Spinal cord (tissue), 10 donors: ENCODE measurements around the gene OAS1. TPM values are rescaled to one million over a fixed set of nuclear protein-coding genes. Genes with fewer than 3 reads are reported as not detected.
A peak's percentile ranks its signal among the peaks of the same experiment; 100 is the strongest.

Experiments
- DNase-seq, 6 donors: peaks; one replicate each; pipeline versions ENCODE4 v3.0.0 to v3.0.0-alpha.2; 2013 to 2015; ENCODE audit warnings: low spot score in 6 of 6, low read depth in 4 of 6
- H3K27ac ChIP-seq: one replicate; pipeline ENCODE4 v1.5.1; 2013; ENCODE audit warnings: low read depth, low read length, control low read depth
- H3K27me3 ChIP-seq: one replicate; pipeline ENCODE4 v1.6.1; 2013; ENCODE audit warnings: low read length; ENCODE audit not compliant: control insufficient read depth, insufficient read depth
- H3K36me3 ChIP-seq: one replicate; pipeline ENCODE4 v1.6.1; 2013; ENCODE audit warnings: low read length; ENCODE audit not compliant: control insufficient read depth, insufficient read depth
- H3K4me1 ChIP-seq: one replicate; pipeline ENCODE4 v1.6.1; 2013; ENCODE audit warnings: low read length; ENCODE audit not compliant: control insufficient read depth, insufficient read depth
- H3K4me3 ChIP-seq: one replicate; pipeline ENCODE4 v1.5.1; 2013; ENCODE audit warnings: low read depth, low read length, control low read depth
- H3K9me3 ChIP-seq: one replicate; pipeline ENCODE4 v1.6.1; 2013; ENCODE audit warnings: low read length; ENCODE audit not compliant: control insufficient read depth, insufficient read depth
- WGBS: methylation state at CpG from one replicate; pipeline ENCODE4 v1.1.5; 2013; ENCODE audit warnings: missing lambda C conversion rate; ENCODE audit not compliant: insufficient coverage; 5-methylcytosine and 5-hydroxymethylcytosine counted together
- polyA plus RNA-seq, 2 donors: library from polyadenylated mRNA; unstranded; fragments of 120-200 nt; gene quantifications; one replicate each; pipeline ENCODE4 v1.2.1, GENCODE V29; 2013; ENCODE audit not compliant: insufficient read length in 2 of 2
- total RNA-seq, 2 donors: library from RNA; depleted of rRNA in 1 of 2; stranded (reverse); fragments of 120-200 nt in 1 of 2; fragments of >200 nt in 1 of 2; gene quantifications; one replicate each; pipeline versions ENCODE4 v1.2.3 to v1.2.4, GENCODE V29; 2013 to 2014
- donor health status: healthy.

The OAS1 gene
- total and polyA plus RNA-seq, 4 donors, result 5.3 to 14.5 (median 10.0) TPM

- Histone ChIP-seq H3K4me3 (no peak overlapping the region), H3K27me3 (no peaks in the 10 kb centered on the region), H3K9me3 (no peaks in the 10 kb centered on the region), H3K36me3 (peaks cover 4% of the 10 kb centered on the region), H3K27ac (no peak overlapping the region), H3K4me1 (peaks cover 7% of the 10 kb centered on the region)
- WGBS, result 98% methylated on average over 4 of the region's 4 CpGs
- DNase-seq, result no peak
Observed at GRCh38 chr12:112961536-112961935, 54.8 kb downstream of the OAS1 start.

DNA sequence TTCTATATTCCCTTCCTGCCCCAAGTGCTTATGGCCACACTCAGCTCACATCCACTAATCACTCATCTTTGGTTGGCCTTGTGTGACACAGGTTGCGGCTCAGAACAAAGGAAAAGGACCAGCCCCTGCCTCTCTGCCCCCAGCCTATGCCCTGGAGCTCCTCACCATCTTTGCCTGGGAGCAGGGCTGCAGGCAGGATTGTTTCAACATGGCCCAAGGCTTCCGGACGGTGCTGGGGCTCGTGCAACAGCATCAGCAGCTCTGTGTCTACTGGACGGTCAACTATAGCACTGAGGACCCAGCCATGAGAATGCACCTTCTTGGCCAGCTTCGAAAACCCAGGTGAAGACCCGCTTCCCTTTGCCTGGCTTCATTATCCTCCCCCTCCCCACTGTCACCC, 55.8 kb downstream of the OAS1 start:
- H3K4me1 ChIP-seq, result peaks cover 7% of the 10 kb centered on the region
- no peaks in the 10 kb centered on the region for H3K27me3 ChIP-seq
- WGBS, result 99% methylated on average over 5 of the region's 7 CpGs
- H3K9me3 ChIP-seq, result no peaks in the 10 kb centered on the region
- DNase-seq, result no peak
- H3K4me3 ChIP-seq, result no peak overlapping the region
- no peak overlapping the region for H3K27ac ChIP-seq
- peaks cover 4% of the 10 kb centered on the region for H3K36me3 ChIP-seq

DNA sequence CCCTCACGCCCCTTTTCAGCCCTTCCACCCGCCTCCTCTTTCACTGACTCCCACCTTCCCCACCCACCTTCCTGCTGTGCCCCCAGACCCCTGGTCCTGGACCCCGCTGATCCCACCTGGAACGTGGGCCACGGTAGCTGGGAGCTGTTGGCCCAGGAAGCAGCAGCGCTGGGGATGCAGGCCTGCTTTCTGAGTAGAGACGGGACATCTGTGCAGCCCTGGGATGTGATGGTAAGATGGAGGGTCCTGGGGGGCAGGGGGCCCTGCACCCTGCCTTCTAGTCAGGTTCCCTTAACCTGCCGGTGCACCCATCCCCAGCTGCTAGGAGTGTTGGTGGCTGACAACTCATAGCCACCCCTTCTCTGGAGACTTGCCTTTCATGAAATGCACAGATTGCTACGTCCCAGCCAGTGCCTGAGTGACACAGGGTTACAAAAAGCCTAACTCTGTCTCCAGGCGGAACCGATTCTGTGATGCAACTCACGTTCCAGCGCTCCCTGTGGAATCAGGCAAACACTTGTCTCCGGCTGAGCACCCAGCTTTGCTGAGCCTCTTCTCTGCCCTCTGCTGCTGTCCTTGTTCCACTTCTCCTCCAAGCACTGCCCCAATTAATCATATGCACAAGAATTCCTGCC, 56.6 kb downstream of the OAS1 start:
- H3K9me3 ChIP-seq, result no peaks in the 10 kb centered on the region
- no peak overlapping the region for H3K4me3 ChIP-seq

GRCh38 chr12:112964067-112964670, 57.4 kb downstream of the OAS1 start:
- Histone ChIP-seq H3K4me1 (peaks cover 7% of the 10 kb centered on the region), H3K36me3 (peaks cover 4% of the 10 kb centered on the region), H3K4me3 (no peak overlapping the region), H3K27me3 (no peaks in the 10 kb centered on the region), H3K27ac (no peak overlapping the region), H3K9me3 (no peaks in the 10 kb centered on the region)
- 82% methylated on average over 5 of the region's 6 CpGs for WGBS
- DNase-seq, result no peak

More for the DNA sequence above, 56.6 kb downstream of the OAS1 start:
- H3K27me3 ChIP-seq, result no peaks in the 10 kb centered on the region
- 56% methylated on average over 14 of the region's 14 CpGs for WGBS
- H3K4me1 ChIP-seq, result peaks cover 7% of the 10 kb centered on the region
- peaks cover 4% of the 10 kb centered on the region for H3K36me3 ChIP-seq
- DNase-seq, result peak in 3 of 6 donors; percentile 40 to 88 (median 66)
- no peak overlapping the region for H3K27ac ChIP-seq

- H3K4me1 ChIP-seq, result peaks cover 7% of the 10 kb centered on the region
- no peak overlapping the region for H3K27ac ChIP-seq
- H3K27me3 ChIP-seq, result no peaks in the 10 kb centered on the region
- H3K36me3 ChIP-seq, result peaks cover 6% of the 10 kb centered on the region
- DNase-seq, result no peak
- WGBS, result 97% methylated on average over 4 of the region's 4 CpGs
- no peaks in the 10 kb centered on the region for H3K9me3 ChIP-seq
- no peak overlapping the region for H3K4me3 ChIP-seq
Observed at GRCh38 chr12:112964915-112965314, 58.2 kb downstream of the OAS1 start.

GRCh38 chr12:112965643-112966042, 58.9 kb downstream of the OAS1 start:
- no peak overlapping the region for H3K27ac ChIP-seq
- no peaks in the 10 kb centered on the region for H3K9me3 ChIP-seq
- no peak for DNase-seq
- WGBS, result 95% methylated on average over 15 of the region's 15 CpGs
- H3K36me3 ChIP-seq, result peaks cover 6% of the 10 kb centered on the region
- H3K27me3 ChIP-seq, result no peaks in the 10 kb centered on the region
- peaks cover 7% of the 10 kb centered on the region for H3K4me1 ChIP-seq
- no peak overlapping the region for H3K4me3 ChIP-seq

DNA sequence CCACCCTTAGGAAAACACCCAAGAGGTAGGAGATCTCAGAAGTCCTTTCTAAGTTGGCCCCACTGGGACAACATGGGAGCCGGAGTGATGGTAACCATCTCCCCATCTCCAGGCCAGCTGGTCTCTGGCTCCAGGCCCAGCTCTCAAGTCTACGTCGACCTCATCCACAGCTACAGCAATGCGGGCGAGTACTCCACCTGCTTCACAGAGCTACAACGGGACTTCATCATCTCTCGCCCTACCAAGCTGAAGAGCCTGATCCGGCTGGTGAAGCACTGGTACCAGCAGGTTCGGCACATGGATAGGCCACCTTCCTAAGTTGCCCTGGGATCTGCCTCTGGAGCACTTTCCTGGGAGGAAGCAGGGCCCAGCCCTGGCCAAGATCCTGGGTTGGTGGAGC, 60.5 kb downstream of the OAS1 start:
- H3K9me3 ChIP-seq, result no peaks in the 10 kb centered on the region
- no peak overlapping the region for H3K27ac ChIP-seq
- H3K4me1 ChIP-seq, result peaks cover 7% of the 10 kb centered on the region
- 97% methylated on average over 9 of the region's 9 CpGs for WGBS
- H3K27me3 ChIP-seq, result no peaks in the 10 kb centered on the region
- peaks cover 6% of the 10 kb centered on the region for H3K36me3 ChIP-seq
- DNase-seq, result no peak
- no peak overlapping the region for H3K4me3 ChIP-seq

DNA sequence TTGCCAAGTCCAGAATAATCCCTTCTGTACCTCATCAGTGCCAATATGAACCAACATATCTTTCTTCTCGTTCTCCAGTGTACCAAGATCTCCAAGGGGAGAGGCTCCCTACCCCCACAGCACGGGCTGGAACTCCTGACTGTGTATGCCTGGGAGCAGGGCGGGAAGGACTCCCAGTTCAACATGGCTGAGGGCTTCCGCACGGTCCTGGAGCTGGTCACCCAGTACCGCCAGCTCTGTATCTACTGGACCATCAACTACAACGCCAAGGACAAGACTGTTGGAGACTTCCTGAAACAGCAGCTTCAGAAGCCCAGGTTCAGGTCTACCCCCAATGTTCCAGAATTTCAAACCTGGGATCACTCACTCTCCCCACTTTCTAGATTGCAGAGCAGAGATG, 61.1 kb downstream of the OAS1 start:
- Histone ChIP-seq H3K4me3 (no peak overlapping the region), H3K27ac (no peak overlapping the region), H3K9me3 (no peaks in the 10 kb centered on the region), H3K4me1 (peaks cover 7% of the 10 kb centered on the region), H3K27me3 (no peaks in the 10 kb centered on the region), H3K36me3 (peaks cover 6% of the 10 kb centered on the region)
- no peak for DNase-seq
- 98% methylated on average over 6 of the region's 7 CpGs for WGBS
